Mesendoderm (in vitro differentiated cells): Measurements from ENCODE around the gene MDFIC.

ENCODE experiments used
- DNase-seq: peaks from one replicate; pipeline ENCODE4 v3.0.0; 2013
- H2AK5ac ChIP-seq: 2 replicates; pipeline ENCODE4 v1.6.1; 2013; ENCODE audit warnings: low read length, inconsistent platforms
- H2BK120ac ChIP-seq: 2 replicates; pipeline ENCODE4 v1.6.1; 2013; ENCODE audit warnings: low read depth, mild to moderate bottlenecking, low read length, moderate library complexity, mixed read lengths
- H2BK15ac ChIP-seq: replicated peaks from 2 replicates; pipeline ENCODE4 v1.6.1; 2013; ENCODE audit warnings: low read depth, mild to moderate bottlenecking, moderate library complexity
- H2BK5ac ChIP-seq: 2 replicates; pipeline ENCODE4 v1.6.1; 2013; ENCODE audit warnings: low read length, inconsistent platforms
- H3K18ac ChIP-seq: 2 replicates; pipeline ENCODE4 v1.6.1; 2013; ENCODE audit warnings: mild to moderate bottlenecking, low read length, mixed read lengths
- H3K23ac ChIP-seq: one replicate; pipeline ENCODE4 v1.6.1; 2013; ENCODE audit warnings: low read length
- H3K27ac ChIP-seq: 2 replicates; pipeline ENCODE4 v1.5.1; 2013; ENCODE audit warnings: low read depth, mild to moderate bottlenecking, inconsistent platforms, low read length, moderate library complexity
- H3K27me3 ChIP-seq: 2 replicates; pipeline ENCODE4 v1.6.1; 2013; ENCODE audit warnings: low read length, control low read depth, mild to moderate bottlenecking, inconsistent platforms; ENCODE audit not compliant: insufficient read depth, poor library complexity
- H3K36me3 ChIP-seq: 2 replicates; pipeline ENCODE4 v1.6.1; 2013; ENCODE audit warnings: low read length, inconsistent platforms; ENCODE audit not compliant: control insufficient read depth, insufficient read depth
- H3K4ac ChIP-seq: one replicate; pipeline ENCODE4 v1.6.1; 2013; ENCODE audit warnings: low read depth, mild to moderate bottlenecking, low read length, moderate library complexity
- H3K4me1 ChIP-seq: 2 replicates; pipeline ENCODE4 v1.6.1; 2013; ENCODE audit warnings: low read depth, low read length, inconsistent platforms; ENCODE audit not compliant: control insufficient read depth
- H3K4me2 ChIP-seq: 2 replicates; pipeline ENCODE4 v1.6.1; 2013; ENCODE audit warnings: low read length
- H3K4me3 ChIP-seq: 2 replicates; pipeline ENCODE4 v1.5.1; 2013; ENCODE audit warnings: mild to moderate bottlenecking, low read length
- H3K56ac ChIP-seq: one replicate; pipeline ENCODE4 v1.6.1; 2013; ENCODE audit warnings: low read length
- H3K79me1 ChIP-seq: 2 replicates; pipeline ENCODE4 v1.6.1; 2013; ENCODE audit warnings: low read length, inconsistent platforms
- H3K79me2 ChIP-seq: 2 replicates; pipeline ENCODE4 v1.6.1; 2013; ENCODE audit warnings: mild to moderate bottlenecking, low read length; ENCODE audit not compliant: control insufficient read depth, insufficient read depth
- H3K9ac ChIP-seq: 2 replicates; pipeline ENCODE4 v1.6.1; 2013; ENCODE audit warnings: low read length, inconsistent platforms
- H4K5ac ChIP-seq: one replicate; pipeline ENCODE4 v1.6.1; 2013; ENCODE audit warnings: low read length
- H4K8ac ChIP-seq: one replicate; pipeline ENCODE4 v1.6.1; 2013; ENCODE audit warnings: low read depth, mild to moderate bottlenecking, control low read depth, low read length, moderate library complexity
- WGBS: extraction: QIAGEN DNeasy Blood & Tissue Kit; methylation state at CpG from one replicate; pipeline ENCODE4 v1.1.7; 2013; ENCODE audit warnings: low lambda C conversion rate, missing lambda C conversion rate; ENCODE audit not compliant: insufficient coverage; ENCODE audit errors: extremely low coverage; 5-methylcytosine and 5-hydroxymethylcytosine counted together

MDFIC gene

GRCh38 chr7:115009736-115010440, 88.0 kb downstream of the MDFIC start:
- H3K27me3 ChIP-seq: no peaks in the 10 kb centered on the region
- H2AK5ac ChIP-seq: no peak overlapping the region
- no peaks in the 10 kb centered on the region for H3K79me2 ChIP-seq
- H3K36me3 ChIP-seq: no peaks in the 10 kb centered on the region
- no peaks in the 10 kb centered on the region for H3K79me1 ChIP-seq
- H3K23ac ChIP-seq: no peak overlapping the region
- peaks cover 8% of the 10 kb centered on the region for H3K4me1 ChIP-seq
- peak overlapping the region; percentile 80 for H3K18ac ChIP-seq
- DNase-seq: no peak
- H3K56ac ChIP-seq: no peak overlapping the region
- WGBS: no CpG with 5 or more reads among the region's 1 CpG
- no peak overlapping the region for H3K9ac ChIP-seq
- H4K8ac ChIP-seq: no peak overlapping the region
- H3K4ac ChIP-seq: no peak overlapping the region
- H3K4me2 ChIP-seq: no peak overlapping the region
- no peak overlapping the region for H3K27ac ChIP-seq
- no peak overlapping the region for H4K5ac ChIP-seq
- H2BK120ac ChIP-seq: no peak overlapping the region
- H2BK15ac ChIP-seq: no peak overlapping the region
- H3K4me3 ChIP-seq: no peak overlapping the region
- no peak overlapping the region for H2BK5ac ChIP-seq

- Histone ChIP-seq H3K36me3 (no peaks in the 10 kb centered on the region), H3K9ac (no peak overlapping the region), H2BK120ac (no peak overlapping the region), H3K4ac (no peak overlapping the region), H3K27ac (no peak overlapping the region), H2BK15ac (no peak overlapping the region), H3K27me3 (no peaks in the 10 kb centered on the region), H3K56ac (no peak overlapping the region), H3K4me3 (no peak overlapping the region), H3K79me2 (no peaks in the 10 kb centered on the region), H4K8ac (no peak overlapping the region), H3K4me2 (no peak overlapping the region), H2BK5ac (no peak overlapping the region), H3K23ac (no peak overlapping the region), H2AK5ac (no peak overlapping the region), H4K5ac (no peak overlapping the region), H3K4me1 (peaks cover 6% of the 10 kb centered on the region), H3K79me1 (no peaks in the 10 kb centered on the region), H3K18ac (no peak overlapping the region)
- no CpG with 5 or more reads among the region's 1 CpG for whole genome bisulfite sequencing
- no peak for DNase-seq
Observed at GRCh38 chr7:115010441-115010820, 88.5 kb downstream of the MDFIC start.

- WGBS: no CpG with 5 or more reads among the region's 3 CpGs
- DNase-seq: no peak
- Histone ChIP-seq H3K27me3 (no peaks in the 10 kb centered on the region), H3K4me2 (no peak overlapping the region), H2AK5ac (no peak overlapping the region), H3K4me1 (no peaks in the 10 kb centered on the region), H3K79me1 (no peaks in the 10 kb centered on the region), H3K56ac (no peak overlapping the region), H3K18ac (no peak overlapping the region), H3K27ac (no peak overlapping the region), H3K4ac (no peak overlapping the region), H2BK5ac (no peak overlapping the region), H3K79me2 (no peaks in the 10 kb centered on the region), H4K8ac (no peak overlapping the region), H3K36me3 (peaks cover 2% of the 10 kb centered on the region), H3K9ac (no peak overlapping the region), H2BK120ac (no peak overlapping the region), H2BK15ac (no peak overlapping the region), H3K23ac (no peak overlapping the region), H3K4me3 (no peak overlapping the region), H4K5ac (no peak overlapping the region)
Observed at GRCh38 chr7:115013886-115014285, 92.0 kb downstream of the MDFIC start.

DNA sequence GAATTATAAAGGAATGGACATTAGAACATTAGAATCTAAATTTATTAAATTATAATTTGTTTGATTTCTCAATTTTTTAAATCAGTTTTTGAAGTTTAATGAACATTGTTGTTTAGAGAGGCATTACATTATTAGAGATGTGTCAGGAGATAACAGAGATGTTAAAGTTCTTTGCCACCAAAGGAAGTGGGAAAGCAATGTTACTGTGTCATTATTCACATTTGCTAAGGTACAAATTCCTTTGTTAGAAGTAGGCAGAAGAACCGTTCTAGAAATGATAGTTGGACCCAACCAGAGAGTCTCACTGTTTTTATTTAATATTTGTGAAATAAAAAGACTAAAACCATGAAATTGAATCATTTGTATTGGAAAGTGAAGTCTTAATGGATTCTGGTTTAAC, 92.9 kb downstream of the MDFIC start:
- H2BK5ac ChIP-seq: no peak overlapping the region
- H4K8ac ChIP-seq: no peak overlapping the region
- no peak overlapping the region for H3K4me2 ChIP-seq
- H2AK5ac ChIP-seq: no peak overlapping the region
- H3K9ac ChIP-seq: no peak overlapping the region
- no peak overlapping the region for H3K56ac ChIP-seq
- no CpG with 5 or more reads among the region's 1 CpG for WGBS
- no peaks in the 10 kb centered on the region for H3K27me3 ChIP-seq
- no peaks in the 10 kb centered on the region for H3K79me1 ChIP-seq
- no peak overlapping the region for H3K23ac ChIP-seq
- no peak for DNase-seq
- no peak overlapping the region for H3K18ac ChIP-seq
- no peak overlapping the region for H2BK120ac ChIP-seq
- no peak overlapping the region for H3K27ac ChIP-seq
- H3K4me3 ChIP-seq: no peak overlapping the region
- no peak overlapping the region for H3K4ac ChIP-seq
- no peaks in the 10 kb centered on the region for H3K79me2 ChIP-seq
- H3K4me1 ChIP-seq: no peaks in the 10 kb centered on the region
- peaks cover 2% of the 10 kb centered on the region for H3K36me3 ChIP-seq
- H2BK15ac ChIP-seq: no peak overlapping the region
- H4K5ac ChIP-seq: no peak overlapping the region

DNA sequence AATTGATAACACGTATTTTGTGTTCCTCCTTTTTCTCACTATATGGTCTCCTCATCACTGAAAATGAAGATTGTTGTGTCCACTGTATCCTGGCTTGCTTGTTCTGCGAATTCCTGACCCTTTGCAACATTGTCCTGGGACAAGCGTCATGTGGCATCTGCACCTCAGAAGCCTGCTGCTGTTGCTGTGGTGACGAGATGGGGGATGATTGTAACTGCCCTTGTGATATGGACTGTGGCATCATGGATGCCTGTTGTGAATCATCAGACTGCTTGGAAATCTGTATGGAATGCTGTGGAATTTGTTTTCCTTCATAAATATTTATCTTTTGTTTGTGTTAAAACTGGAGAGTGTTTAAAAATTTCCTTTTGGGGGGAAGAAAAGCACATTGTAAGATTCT, 93.7 kb downstream of the MDFIC start:
- H2BK15ac ChIP-seq: no peak overlapping the region
- H3K4ac ChIP-seq: no peak overlapping the region
- no peaks in the 10 kb centered on the region for H3K27me3 ChIP-seq
- no peak overlapping the region for H2BK120ac ChIP-seq
- H3K36me3 ChIP-seq: peaks cover 2% of the 10 kb centered on the region
- H3K18ac ChIP-seq: no peak overlapping the region
- H3K4me1 ChIP-seq: no peaks in the 10 kb centered on the region
- no peak overlapping the region for H4K5ac ChIP-seq
- peak; percentile 66 for DNase-seq
- H3K56ac ChIP-seq: no peak overlapping the region
- no peak overlapping the region for H2AK5ac ChIP-seq
- no peak overlapping the region for H4K8ac ChIP-seq
- no peaks in the 10 kb centered on the region for H3K79me2 ChIP-seq
- no peak overlapping the region for H3K9ac ChIP-seq
- no peak overlapping the region for H2BK5ac ChIP-seq
- H3K23ac ChIP-seq: no peak overlapping the region
- no peak overlapping the region for H3K4me3 ChIP-seq
- WGBS: no CpG with 5 or more reads among the region's 4 CpGs
- H3K27ac ChIP-seq: no peak overlapping the region
- H3K79me1 ChIP-seq: no peaks in the 10 kb centered on the region
- no peak overlapping the region for H3K4me2 ChIP-seq
